ENCODE measurements around the gene S100B.

Gene S100B

GRCh38 chr21:46603228-46603627 is 1.7 kb downstream of the S100B start:
- DNase-seq (ENCODE audit: insufficient read length, low spot score) = no peak
- FAIRE-seq = no peak
- TF ChIP-seq CTCF (IDR thresholded peaks at IDR 0.05; ENCODE audit: insufficient read depth, missing control alignments) = no peak

- no peak for FAIRE-seq
- no peak for DNase-seq (ENCODE audit: insufficient read length, low spot score)
- TF ChIP-seq CTCF (IDR thresholded peaks at IDR 0.05; ENCODE audit: insufficient read depth, missing control alignments) = no peak
Measured at GRCh38 chr21:46600978-46601377, 3.9 kb downstream of the S100B start.

- TF ChIP-seq CTCF (IDR thresholded peaks at IDR 0.05; ENCODE audit: insufficient read depth, missing control alignments) = no peak
- DNase-seq (ENCODE audit: insufficient read length, low spot score) (no peak), FAIRE-seq (no peak)
Measured at GRCh38 chr21:46600305-46600704, 4.6 kb downstream of the S100B start.

- TF ChIP-seq CTCF (IDR thresholded peaks at IDR 0.05; ENCODE audit: insufficient read depth, missing control alignments) = no peak
- no peak for DNase-seq (ENCODE audit: insufficient read length, low spot score)
- no peak for FAIRE-seq
Measured at GRCh38 chr21:46598581-46599572, 6.0 kb downstream of the S100B start.

- no peak for DNase-seq (ENCODE audit: insufficient read length, low spot score)
- TF ChIP-seq CTCF (IDR thresholded peaks at IDR 0.05; ENCODE audit: insufficient read depth, missing control alignments) = no peak
- no peak for FAIRE-seq
Measured at GRCh38 chr21:46597896-46598343, 7.0 kb downstream of the S100B start.

- TF ChIP-seq CTCF (IDR thresholded peaks at IDR 0.05; ENCODE audit: insufficient read depth, missing control alignments) = no peak
- no peak for FAIRE-seq
- DNase-seq (ENCODE audit: insufficient read length, low spot score) = no peak
Measured at GRCh38 chr21:46597031-46597430, 7.9 kb downstream of the S100B start.

- FAIRE-seq (no peak), DNase-seq (ENCODE audit: insufficient read length, low spot score) (no peak)
- TF ChIP-seq CTCF (IDR thresholded peaks at IDR 0.05; ENCODE audit: insufficient read depth, missing control alignments) = no peak
Measured at GRCh38 chr21:46596201-46596600, 8.7 kb downstream of the S100B start.
